ENCODE data around the gene HAGHL.
A peak's percentile ranks its signal among the peaks of the same experiment; 100 is the strongest.

Gene HAGHL

GRCh38 chr16:728131-728889 is 1.4 kb downstream of the HAGHL start (continued):
- TF ChIP-seq ZNF280C (tag by site-specific recombination; IDR thresholded peaks at IDR 0.05) (no peak), ZBTB26 (tag by site-specific recombination; optimal IDR thresholded peaks at IDR 0.05) (peak; percentile 86), ZNF529 (tag by site-specific recombination; IDR thresholded peaks at IDR 0.05; ENCODE audit: insufficient replicate concordance) (no peak), ZNF518A (tag by site-specific recombination; conservative IDR thresholded peaks at IDR 0.05; ENCODE audit: low read depth) (no peak), ZBTB20 (tag by site-specific recombination; IDR thresholded peaks at IDR 0.05) (no peak), ZBTB8A (tag by site-specific recombination; IDR thresholded peaks at IDR 0.05) (peak; percentile 62), HIC1 (tag by site-specific recombination; IDR thresholded peaks at IDR 0.05) (peak; percentile 97), TSHZ1 (tag by site-specific recombination; IDR thresholded peaks at IDR 0.05; ENCODE audit: borderline replicate concordance) (no peak), ZNF544 (tag by site-specific recombination; IDR thresholded peaks at IDR 0.05) (no peak), KLF1 (tag by site-specific recombination; IDR thresholded peaks at IDR 0.05) (peak; percentile 72), ZNF146 (tag by site-specific recombination; IDR thresholded peaks at IDR 0.05) (no peak), IKZF3 (tag by site-specific recombination; IDR thresholded peaks at IDR 0.05) (no peak), CTCF (tag by site-specific recombination; IDR thresholded peaks at IDR 0.05) (no peak), EGR2 (tag by site-specific recombination; IDR thresholded peaks at IDR 0.05; ENCODE audit: low read depth) (peak; percentile 11; the same call in 1 of the 2 replicates), BCL11A (tag by site-specific recombination; IDR thresholded peaks at IDR 0.05; ENCODE audit: low read depth) (no peak), ZNF221 (tag by site-specific recombination; IDR thresholded peaks at IDR 0.05; ENCODE audit: borderline replicate concordance) (no peak), KLF9 (tag by site-specific recombination; IDR thresholded peaks at IDR 0.05; ENCODE audit: low read depth) (peak; percentile 80), RBAK (tag by site-specific recombination; IDR thresholded peaks at IDR 0.05) (no peak), ZNF148 (tag by site-specific recombination; IDR thresholded peaks at IDR 0.05; ENCODE audit: borderline replicate concordance) (no peak)

Data from HEK293 (cell line).